Osteoblast (primary cell): ENCODE measurements around the gene SAMD11. TPM values are rescaled to one million over a fixed set of nuclear protein-coding genes. Genes with fewer than 3 reads are reported as not detected.

Experiments used
- DNase-seq: peaks from one replicate; pipeline ENCODE4 v3.0.0; 2011; ENCODE audit warnings: low spot score, mixed read lengths; ENCODE audit not compliant: insufficient read length; ENCODE audit errors: missing footprints
- H2AFZ ChIP-seq: 2 replicates; pipeline ENCODE4 v1.6.0; 2011; ENCODE audit warnings: mild to moderate bottlenecking, low read length
- H3K27ac ChIP-seq: 2 replicates; pipeline ENCODE4 v1.5.1; 2011; ENCODE audit warnings: mild to moderate bottlenecking, low read depth, low read length, moderate library complexity
- H3K27me3 ChIP-seq: 2 replicates; pipeline ENCODE4 v1.6.0; 2012; ENCODE audit warnings: mild to moderate bottlenecking, control low read depth, inconsistent platforms, low read length, moderate library complexity; ENCODE audit not compliant: insufficient read depth
- H3K36me3 ChIP-seq: 2 replicates; pipeline ENCODE4 v1.5.1; 2011; ENCODE audit warnings: mild to moderate bottlenecking, low read length, control low read depth, moderate library complexity; ENCODE audit not compliant: insufficient read depth
- H3K4me1 ChIP-seq: 2 replicates; pipeline ENCODE4 v1.5.1; 2011; ENCODE audit warnings: mild to moderate bottlenecking, low read length, control low read depth, moderate library complexity; ENCODE audit not compliant: insufficient read depth
- H3K4me2 ChIP-seq: 2 replicates; pipeline ENCODE4 v1.6.0; 2011; ENCODE audit warnings: mild to moderate bottlenecking, low read length; ENCODE audit not compliant: insufficient read depth
- H3K4me3 ChIP-seq: fragments of 200-600 bp; sonication (generic); 3 replicates; pipeline ENCODE4 v1.5.1; 2012; ENCODE audit warnings: mild to moderate bottlenecking, low read length, inconsistent platforms; ENCODE audit not compliant: insufficient read depth
- H3K79me2 ChIP-seq: 2 replicates; pipeline ENCODE4 v1.6.0; 2012; ENCODE audit warnings: mild to moderate bottlenecking, low read length, control low read depth, inconsistent platforms; ENCODE audit not compliant: insufficient read depth
- H3K9me3 ChIP-seq: 2 replicates; pipeline ENCODE4 v1.5.1; 2011; ENCODE audit warnings: low read depth, low read length, control low read depth
- H4K20me1 ChIP-seq: 2 replicates; pipeline ENCODE4 v1.6.0; 2012; ENCODE audit warnings: mild to moderate bottlenecking, low read length, control low read depth; ENCODE audit not compliant: insufficient read depth
- CTCF ChIP-seq: IDR thresholded peaks from 2 replicates; pipeline ENCODE4 v1.5.1; 2011; ENCODE audit warnings: mild to moderate bottlenecking, low read depth, low read length, moderate library complexity; ENCODE audit errors: extremely low read depth
- total RNA-seq: library from RNA; depleted of rRNA; stranded (reverse); fragments of >200 nt; gene quantifications from 2 replicates; pipeline ENCODE4 v1.2.3, GENCODE V29; 2012

Gene SAMD11
- total RNA-seq, 1 donor: 8.3 TPM

- Histone ChIP-seq H3K4me2 (no peak overlapping the region), H2AFZ (no peak overlapping the region), H3K4me1 (peaks cover 11% of the 10 kb centered on the region), H3K4me3 (no peak overlapping the region), H3K36me3 (no peaks in the 10 kb centered on the region), H3K79me2 (no peaks in the 10 kb centered on the region), H3K27ac (no peak overlapping the region), H4K20me1 (peaks cover 3% of the 10 kb centered on the region), H3K27me3 (peaks cover 65% of the 10 kb centered on the region), H3K9me3 (no peaks in the 10 kb centered on the region)
- DNase-seq: peak; percentile 89
- TF ChIP-seq CTCF: no peak
Observed at GRCh38 chr1:915295-916172, 8.2 kb upstream of the SAMD11 start.

- peak; percentile 61 for DNase-seq
- peaks cover 8% of the 10 kb centered on the region for H4K20me1 ChIP-seq
- H3K27ac ChIP-seq: no peak overlapping the region
- no peaks in the 10 kb centered on the region for H3K79me2 ChIP-seq
- peaks cover 12% of the 10 kb centered on the region for H3K4me1 ChIP-seq
- H3K27me3 ChIP-seq: peaks cover 65% of the 10 kb centered on the region
- TF ChIP-seq CTCF: no peak
- H3K4me2 ChIP-seq: no peak overlapping the region
- H3K4me3 ChIP-seq: no peak overlapping the region
- H2AFZ ChIP-seq: no peak overlapping the region
- H3K36me3 ChIP-seq: no peaks in the 10 kb centered on the region
- no peaks in the 10 kb centered on the region for H3K9me3 ChIP-seq
Observed at GRCh38 chr1:916173-917075, 7.3 kb upstream of the SAMD11 start.

GRCh38 chr1:917076-917459, 6.7 kb upstream of the SAMD11 start:
- Histone ChIP-seq H3K4me1 (peaks cover 16% of the 10 kb centered on the region), H2AFZ (no peak overlapping the region), H3K27ac (no peak overlapping the region), H3K9me3 (no peaks in the 10 kb centered on the region), H4K20me1 (peaks cover 12% of the 10 kb centered on the region), H3K27me3 (peaks cover 65% of the 10 kb centered on the region), H3K4me3 (no peak overlapping the region), H3K36me3 (no peaks in the 10 kb centered on the region), H3K79me2 (no peaks in the 10 kb centered on the region), H3K4me2 (no peak overlapping the region)
- no peak for DNase-seq
- no peak for TF ChIP-seq CTCF
